ENCODE data around the gene OTUD4. TPM values are rescaled to one million over a fixed set of nuclear protein-coding genes. Genes with fewer than 3 reads are reported as not detected.

The OTUD4 gene
- total and polyA plus RNA-seq, 8 donors, result 5.2 to 53.8 (median 12.4) TPM

- peaks cover 6 to 29% (median 25%) of the 10 kb centered on the region in 4 donors for H3K36me3 ChIP-seq
- TF ChIP-seq EP300 (IDR thresholded peaks at IDR 0.05) (no peak), POLR2A (IDR thresholded peaks at IDR 0.05) (no peak), POLR2AphosphoS5 (IDR thresholded peaks at IDR 0.05) (peak; percentile 86 to 98 (median 90))
- TF ChIP-seq, protein P1, sequence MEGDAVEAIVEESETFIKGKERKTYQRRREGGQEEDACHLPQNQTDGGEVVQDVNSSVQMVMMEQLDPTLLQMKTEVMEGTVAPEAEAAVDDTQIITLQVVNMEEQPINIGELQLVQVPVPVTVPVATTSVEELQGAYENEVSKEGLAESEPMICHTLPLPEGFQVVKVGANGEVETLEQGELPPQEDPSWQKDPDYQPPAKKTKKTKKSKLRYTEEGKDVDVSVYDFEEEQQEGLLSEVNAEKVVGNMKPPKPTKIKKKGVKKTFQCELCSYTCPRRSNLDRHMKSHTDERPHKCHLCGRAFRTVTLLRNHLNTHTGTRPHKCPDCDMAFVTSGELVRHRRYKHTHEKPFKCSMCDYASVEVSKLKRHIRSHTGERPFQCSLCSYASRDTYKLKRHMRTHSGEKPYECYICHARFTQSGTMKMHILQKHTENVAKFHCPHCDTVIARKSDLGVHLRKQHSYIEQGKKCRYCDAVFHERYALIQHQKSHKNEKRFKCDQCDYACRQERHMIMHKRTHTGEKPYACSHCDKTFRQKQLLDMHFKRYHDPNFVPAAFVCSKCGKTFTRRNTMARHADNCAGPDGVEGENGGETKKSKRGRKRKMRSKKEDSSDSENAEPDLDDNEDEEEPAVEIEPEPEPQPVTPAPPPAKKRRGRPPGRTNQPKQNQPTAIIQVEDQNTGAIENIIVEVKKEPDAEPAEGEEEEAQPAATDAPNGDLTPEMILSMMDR (IDR thresholded peaks at IDR 0.05), result no peak
- 0 to 1% (median 0%) methylated on average over 49 to 67 of the region's 67 CpGs for WGBS, 5 donors
- H3K27ac ChIP-seq, result peak within 1 kb of the TSS; percentile 87 to 92 (median 91)
- intact Hi-C loops (cut with DNase I; ENCODE audit: low total_unique reads), result no loop called here
- no peaks in the 10 kb centered on the region for H3K27me3 ChIP-seq
- DNase-seq, result peak; percentile 97 to 99
- peaks cover 0 to 9% (median 4%) of the 10 kb centered on the region in 4 donors for H3K9me3 ChIP-seq
- H3K4me1 ChIP-seq, result peaks cover 22 to 62% (median 44%) of the 10 kb centered on the region in 4 donors
- H3K4me3 ChIP-seq, result peak within 1 kb of the TSS; percentile 61 to 90 (median 74)
These were observed 82.3 kb downstream of the OTUD4 start, which contains the start of the genes ABCE1 and ANAPC10 for GRCh38 chr4:145097821-145098674. Gene ABCE1 (plus strand): TSS chr4:145098311. CDS start chr4:145104413, 6,102 bp downstream. Gene ANAPC10 (minus strand): TSS chr4:145098196. CDS start chr4:145096099, 2,097 bp downstream.

DNA sequence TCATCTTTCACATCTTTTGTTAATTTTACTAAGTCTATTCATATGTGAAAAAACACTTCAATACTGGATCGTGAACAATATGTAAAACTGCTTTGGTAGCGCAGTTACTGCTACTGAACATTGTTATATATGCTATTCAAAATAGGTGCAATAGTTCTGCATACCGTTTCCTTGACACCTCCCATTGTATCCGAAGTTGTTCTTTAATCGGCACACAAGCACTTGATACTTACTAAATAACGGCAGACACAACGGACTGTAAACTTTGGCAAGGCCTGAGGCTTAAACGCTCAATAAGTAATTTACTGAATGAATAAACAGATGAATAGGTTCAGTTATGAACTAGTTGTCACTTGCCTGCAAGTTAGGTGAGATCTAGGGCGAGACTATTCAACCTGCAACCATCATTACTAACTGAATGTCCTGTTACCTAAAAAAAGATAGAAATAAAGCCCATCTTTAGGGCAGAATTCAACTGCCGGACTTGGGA lies 83.0 kb downstream of the OTUD4 start:
- intact Hi-C loops (cut with DNase I; ENCODE audit: low total_unique reads), result no loop called here

DNA sequence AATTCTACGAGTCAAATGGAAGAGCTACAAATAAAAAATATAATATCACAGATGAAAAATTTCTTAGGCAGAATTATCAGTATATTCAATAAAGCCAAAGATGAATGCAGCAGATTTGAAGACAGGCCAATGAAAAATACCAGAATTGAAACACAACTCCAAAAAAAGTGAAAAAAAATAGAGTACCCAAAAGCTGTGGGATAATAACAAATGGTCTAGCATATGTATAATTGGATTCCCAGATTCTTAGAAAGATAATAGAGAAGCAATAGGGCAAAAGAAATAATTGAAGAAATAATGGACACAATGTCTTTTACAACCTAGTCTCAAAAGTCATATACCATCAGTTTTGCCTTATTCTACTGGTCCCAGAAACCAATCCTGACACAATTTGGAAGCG lies 86.8 kb downstream of the OTUD4 start:
- Histone ChIP-seq H3K27me3 (no peaks in the 10 kb centered on the region), H3K9me3 (peaks cover 0 to 9% (median 4%) of the 10 kb centered on the region in 4 donors), H3K36me3 (peaks cover 22 to 65% (median 61%) of the 10 kb centered on the region in 4 donors), H3K4me3 (no peak overlapping the region), H3K4me1 (peaks cover 8 to 21% (median 16%) of the 10 kb centered on the region in 4 donors), H3K27ac (no peak overlapping the region)
- TF ChIP-seq EP300 (IDR thresholded peaks at IDR 0.05) (no peak), POLR2AphosphoS5 (IDR thresholded peaks at IDR 0.05) (no peak), POLR2A (IDR thresholded peaks at IDR 0.05) (no peak)
- TF ChIP-seq, protein P1 (IDR thresholded peaks at IDR 0.05), result no peak
- intact Hi-C loops (cut with DNase I; ENCODE audit: low total_unique reads), result no loop called here
- WGBS, 5 donors, result 96 to 100% (median 98%) methylated on average over 2 of the region's 2 CpGs
- DNase-seq, result no peak

More for the DNA sequence above, 83.0 kb downstream of the OTUD4 start:
- Histone ChIP-seq H3K27ac (peak overlapping the region; percentile 87 to 92 (median 91)), H3K27me3 (no peaks in the 10 kb centered on the region), H3K4me1 (peaks cover 22 to 55% (median 40%) of the 10 kb centered on the region in 4 donors), H3K9me3 (peaks cover 0 to 9% (median 4%) of the 10 kb centered on the region in 4 donors), H3K4me3 (peak overlapping the region; percentile 61 to 90 (median 74)), H3K36me3 (peaks cover 6 to 36% (median 32%) of the 10 kb centered on the region in 4 donors)
- no peak for TF ChIP-seq POLR2AphosphoS5 (IDR thresholded peaks at IDR 0.05)
- TF ChIP-seq, protein P1 (IDR thresholded peaks at IDR 0.05), result no peak
- TF ChIP-seq POLR2A (IDR thresholded peaks at IDR 0.05), result no peak
- WGBS, 5 donors, result 4 to 8% (median 7%) methylated on average over 10 of the region's 10 CpGs
- no peak for DNase-seq

GRCh38 chr4:145090380-145090779 lies 90.0 kb downstream of the OTUD4 start:
- Histone ChIP-seq H3K4me3 (no peak overlapping the region), H3K4me1 (no peaks in the 10 kb centered on the region), H3K9me3 (peaks cover 0 to 9% (median 4%) of the 10 kb centered on the region in 4 donors), H3K36me3 (peaks cover 26 to 89% (median 83%) of the 10 kb centered on the region in 4 donors), H3K27me3 (no peaks in the 10 kb centered on the region), H3K27ac (no peak overlapping the region)
- no peak for DNase-seq
- WGBS, 5 donors, result 89 to 98% (median 97%) methylated on average over 1 of the region's 1 CpG
- intact Hi-C loops (cut with DNase I; ENCODE audit: low total_unique reads), result no loop called here
- no peak for TF ChIP-seq EP300 (IDR thresholded peaks at IDR 0.05)
- no peak for TF ChIP-seq POLR2AphosphoS5 (IDR thresholded peaks at IDR 0.05)
- TF ChIP-seq, protein P1 (IDR thresholded peaks at IDR 0.05), result no peak
- TF ChIP-seq POLR2A (IDR thresholded peaks at IDR 0.05), result no peak

Data from stomach (tissue), 9 donors.